ENCODE results near the gene HCST.
"Not testable (repeated sequence)": the region's sequence is repeated elsewhere in the genome, so short reads cannot be mapped to it uniquely, and the experiment has no call there.

HCST gene

GRCh38 chr19:35901854-35902661 is at the start of gene HCST:
HCST (plus strand) TSS chr19:35902529; CDS start chr19:35902594, 65 bp downstream.
- peak; percentile 66 for DNase-seq (ENCODE audit: low spot score)

- no peak for DNase-seq (ENCODE audit: low spot score)
Observed at GRCh38 chr19:35853038-35853756, 49.1 kb upstream of the HCST start.

GRCh38 chr19:35856546-35857149 is 45.7 kb upstream of the HCST start, which contains the start of gene KIRREL2:
KIRREL2 (plus strand) TSS chr19:35856911; CDS start chr19:35857120, 209 bp downstream.
- DNase-seq (ENCODE audit: low spot score), result no peak

- no peak for DNase-seq (ENCODE audit: low spot score)
Observed at GRCh38 chr19:35858311-35858710, 44.0 kb upstream of the HCST start.

GRCh38 chr19:35859414-35859813 is 42.9 kb upstream of the HCST start:
- DNase-seq (ENCODE audit: low spot score), result no peak

- DNase-seq (ENCODE audit: low spot score), result no peak
Observed at GRCh38 chr19:35860436-35860817, 41.9 kb upstream of the HCST start.

- DNase-seq (ENCODE audit: low spot score), result no peak
Observed at GRCh38 chr19:35860818-35861639, 41.3 kb upstream of the HCST start.

- no peak for DNase-seq (ENCODE audit: low spot score)
Observed at GRCh38 chr19:35861640-35862160, 40.6 kb upstream of the HCST start.

GRCh38 chr19:35862528-35862927 is 39.8 kb upstream of the HCST start:
- DNase-seq (ENCODE audit: low spot score), result no peak

GRCh38 chr19:35863018-35863417 is 39.3 kb upstream of the HCST start:
- DNase-seq (ENCODE audit: low spot score), result no peak

GRCh38 chr19:35868172-35868822 is 34.0 kb upstream of the HCST start, which contains the start of gene APLP1:
APLP1 (plus strand) TSS chr19:35868574; CDS start chr19:35868637, 63 bp downstream.
- peak; percentile 65 for DNase-seq (ENCODE audit: low spot score)

GRCh38 chr19:35868823-35869326 is 33.5 kb upstream of the HCST start:
- no peak for DNase-seq (ENCODE audit: low spot score)

GRCh38 chr19:35869327-35870123 is 32.8 kb upstream of the HCST start:
- DNase-seq (ENCODE audit: low spot score), result peak; percentile 96

- not testable (repeated sequence) for DNase-seq (ENCODE audit: low spot score)
Observed at GRCh38 chr19:35870124-35870736, 32.1 kb upstream of the HCST start.

- no peak for DNase-seq (ENCODE audit: low spot score)
Observed at GRCh38 chr19:35870798-35871197, 31.5 kb upstream of the HCST start.

- no peak for DNase-seq (ENCODE audit: low spot score)
Observed at GRCh38 chr19:35871611-35872010, 30.7 kb upstream of the HCST start.

GRCh38 chr19:35872180-35872579 is 30.1 kb upstream of the HCST start:
- DNase-seq (ENCODE audit: low spot score), result no peak

- no peak for DNase-seq (ENCODE audit: low spot score)
Observed at GRCh38 chr19:35874392-35874930, 27.9 kb upstream of the HCST start.

- DNase-seq (ENCODE audit: low spot score), result no peak
Observed at GRCh38 chr19:35879068-35879467, 23.3 kb upstream of the HCST start.
